Measurements from ENCODE around the gene TRABD2B.

The TRABD2B gene

DNA sequence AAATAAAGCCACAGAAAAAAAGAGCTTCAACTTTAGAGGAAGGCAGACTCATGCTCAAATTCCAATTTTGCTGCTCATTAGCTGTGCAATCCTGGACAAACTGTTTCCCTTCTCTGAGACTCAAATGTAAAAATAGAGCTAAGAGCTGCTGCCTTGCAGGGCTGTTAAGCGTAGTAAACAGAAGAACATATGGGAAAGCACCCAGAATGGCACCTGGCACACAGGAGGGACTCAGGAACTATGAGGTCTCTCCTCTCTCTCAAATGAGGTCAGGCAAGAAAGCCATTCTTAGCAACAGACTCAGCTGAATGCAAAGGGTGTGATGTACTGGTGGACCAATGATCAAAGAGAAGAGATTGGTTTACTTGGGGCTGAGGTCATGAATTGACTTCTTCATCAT, 61.3 kb downstream of the TRABD2B start:
- no peak overlapping the region for H3K4me3 ChIP-seq (ENCODE audit: low read length)
- TF ChIP-seq ZNF274 (IDR thresholded peaks at IDR 0.05; ENCODE audit: low read depth, low read length), result no peak

DNA sequence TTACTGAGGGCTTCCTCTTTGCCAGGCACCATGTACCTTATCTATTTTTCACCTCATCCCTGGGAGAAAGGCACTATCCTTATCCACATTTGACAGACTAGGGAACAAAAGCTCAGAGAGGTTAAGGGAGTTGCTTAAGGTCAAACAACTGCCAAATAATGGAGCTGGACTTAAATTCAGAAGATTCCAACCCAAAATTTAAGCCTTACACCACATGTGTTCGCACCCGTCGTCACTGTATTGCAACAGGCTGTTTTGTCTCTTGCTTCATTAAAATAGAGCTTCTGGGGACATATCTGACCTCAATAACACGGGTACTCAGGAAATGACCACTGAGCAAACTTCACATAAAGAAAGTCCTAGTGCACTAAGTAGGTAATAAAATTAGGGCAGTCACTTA, 62.0 kb downstream of the TRABD2B start:
- no peak for TF ChIP-seq ZNF274 (IDR thresholded peaks at IDR 0.05; ENCODE audit: low read depth, low read length)
- H3K4me3 ChIP-seq (ENCODE audit: low read length), result no peak overlapping the region

DNA sequence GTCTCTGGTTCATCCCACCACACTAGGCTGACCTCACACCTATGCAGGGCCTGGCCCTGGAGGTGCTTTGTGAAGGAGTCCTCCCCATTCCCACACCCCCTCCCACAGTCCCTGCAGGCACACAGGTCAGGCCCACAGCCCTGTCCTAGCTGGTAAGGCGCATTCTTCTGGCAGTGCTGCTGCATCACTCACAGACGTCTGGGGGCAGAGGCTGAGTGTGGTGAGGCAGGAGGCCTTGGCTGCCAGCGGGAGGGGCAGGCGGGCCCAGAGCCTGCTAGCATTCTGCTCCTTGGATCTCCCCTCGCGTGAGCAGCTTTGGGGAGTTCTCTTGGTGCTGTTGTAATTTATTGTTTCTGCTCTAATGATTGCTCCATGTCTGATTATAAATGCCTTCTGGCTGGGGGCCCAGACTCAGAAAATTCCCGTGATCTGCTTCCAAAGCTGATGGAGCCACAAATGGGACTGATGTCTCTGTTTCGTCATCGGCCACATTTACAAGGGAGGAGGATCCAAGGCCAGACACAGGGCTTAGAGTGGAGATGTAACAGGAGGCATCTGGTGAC, 62.9 kb downstream of the TRABD2B start:
- no peak for TF ChIP-seq ZNF274 (IDR thresholded peaks at IDR 0.05; ENCODE audit: low read depth, low read length)
- no peak overlapping the region for H3K4me3 ChIP-seq (ENCODE audit: low read length)

DNA sequence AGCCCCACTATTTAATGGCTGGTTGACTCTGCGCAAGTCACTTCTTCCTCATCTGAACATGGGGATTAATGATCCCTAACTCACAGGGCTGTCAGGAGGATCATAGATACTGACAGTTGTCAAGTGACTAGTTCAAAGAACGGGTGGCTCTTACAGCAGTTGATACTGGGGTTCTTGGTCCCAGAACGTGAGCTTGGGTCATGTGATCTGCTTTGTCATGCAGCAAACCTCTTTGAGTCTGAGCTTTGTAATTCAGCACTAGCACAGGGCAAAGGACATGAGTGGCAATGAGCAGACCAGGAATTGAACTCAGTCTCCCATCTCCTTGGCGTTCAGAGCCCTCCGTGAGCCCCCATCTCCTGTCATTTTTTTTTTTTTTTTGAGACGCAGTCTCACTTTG, 64.4 kb downstream of the TRABD2B start:
- H3K4me3 ChIP-seq (ENCODE audit: low read length), result no peak overlapping the region
- no peak for TF ChIP-seq ZNF274 (IDR thresholded peaks at IDR 0.05; ENCODE audit: low read depth, low read length)

DNA sequence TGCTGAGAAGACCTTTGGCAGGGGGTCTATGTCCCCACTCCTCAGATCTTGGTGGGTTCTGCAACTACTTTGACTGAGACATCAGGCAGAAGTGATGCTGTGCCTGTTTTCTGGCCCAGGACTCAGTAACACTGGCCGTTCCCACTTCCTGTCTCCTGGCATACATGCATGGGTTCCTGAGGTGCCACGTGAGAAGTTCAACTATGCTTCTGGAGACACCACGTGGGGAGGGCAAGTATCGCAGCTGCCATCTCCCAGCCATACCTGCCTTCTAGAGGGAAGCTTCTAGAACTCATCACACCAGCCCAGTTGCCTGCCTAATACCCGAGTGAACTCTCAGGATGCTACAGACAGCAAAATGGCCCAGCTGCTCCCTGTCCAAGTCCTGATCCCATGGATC, 65.8 kb downstream of the TRABD2B start:
- no peak overlapping the region for H3K4me3 ChIP-seq (ENCODE audit: low read length)
- TF ChIP-seq ZNF274 (IDR thresholded peaks at IDR 0.05; ENCODE audit: low read depth, low read length), result no peak

DNA sequence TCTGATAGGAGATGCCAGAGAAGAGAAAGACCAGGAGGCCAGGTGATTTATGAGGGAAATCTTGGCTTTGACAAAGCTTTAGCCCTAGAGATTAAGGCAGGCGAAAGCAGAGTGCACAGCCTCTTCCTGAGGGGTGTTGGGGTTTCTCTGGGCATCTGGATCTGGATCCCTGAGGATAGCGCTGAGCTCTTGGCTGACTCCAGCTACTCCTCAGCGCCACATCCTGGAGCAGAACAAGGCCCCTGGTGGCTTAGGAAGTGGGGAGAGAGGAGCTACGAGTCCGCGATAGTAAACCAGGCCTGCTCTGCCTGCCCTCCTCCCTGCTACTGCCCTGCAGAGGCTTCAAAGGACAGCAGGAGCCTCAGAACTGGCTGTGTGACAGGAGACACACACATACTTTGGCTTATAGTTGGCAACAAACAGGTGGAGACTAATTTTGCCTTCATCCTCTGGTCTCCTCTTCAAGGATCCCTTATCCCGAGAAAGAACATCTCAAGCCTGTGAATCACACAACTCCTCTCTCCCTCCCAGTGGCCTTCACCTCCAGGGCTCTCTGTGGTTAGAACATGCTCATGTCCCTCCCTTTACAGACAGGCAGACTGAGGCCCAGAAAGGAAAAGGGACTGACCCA, 66.9 kb downstream of the TRABD2B start:
- no peak overlapping the region for H3K4me3 ChIP-seq (ENCODE audit: low read length)

DNA sequence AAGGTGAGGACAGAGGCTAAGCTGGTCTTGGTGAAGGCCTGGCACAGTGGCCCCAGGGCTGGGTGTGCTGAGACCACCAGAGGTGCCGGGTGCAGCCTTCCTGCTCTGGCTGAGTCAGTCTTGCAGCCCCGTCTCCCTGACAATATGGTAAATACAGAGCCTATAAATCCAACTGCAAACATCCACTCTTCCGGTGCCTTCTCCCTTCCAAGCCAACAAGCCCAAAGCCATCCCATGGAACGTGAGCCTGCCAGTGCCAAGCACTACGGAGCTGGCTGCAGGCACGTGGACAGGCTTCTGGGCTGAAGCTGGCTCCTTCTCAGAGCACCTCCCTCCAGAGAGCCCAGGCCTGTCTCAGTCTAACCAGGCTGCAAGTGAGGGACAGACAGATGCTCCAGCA, 70.0 kb downstream of the TRABD2B start:
- TF ChIP-seq ZNF274 (IDR thresholded peaks at IDR 0.05; ENCODE audit: low read depth, low read length), result no peak
- H3K4me3 ChIP-seq (ENCODE audit: low read length), result no peak overlapping the region

More for the DNA sequence above, 66.9 kb downstream of the TRABD2B start:
- TF ChIP-seq ZNF274 (IDR thresholded peaks at IDR 0.05; ENCODE audit: low read depth, low read length), result no peak

DNA sequence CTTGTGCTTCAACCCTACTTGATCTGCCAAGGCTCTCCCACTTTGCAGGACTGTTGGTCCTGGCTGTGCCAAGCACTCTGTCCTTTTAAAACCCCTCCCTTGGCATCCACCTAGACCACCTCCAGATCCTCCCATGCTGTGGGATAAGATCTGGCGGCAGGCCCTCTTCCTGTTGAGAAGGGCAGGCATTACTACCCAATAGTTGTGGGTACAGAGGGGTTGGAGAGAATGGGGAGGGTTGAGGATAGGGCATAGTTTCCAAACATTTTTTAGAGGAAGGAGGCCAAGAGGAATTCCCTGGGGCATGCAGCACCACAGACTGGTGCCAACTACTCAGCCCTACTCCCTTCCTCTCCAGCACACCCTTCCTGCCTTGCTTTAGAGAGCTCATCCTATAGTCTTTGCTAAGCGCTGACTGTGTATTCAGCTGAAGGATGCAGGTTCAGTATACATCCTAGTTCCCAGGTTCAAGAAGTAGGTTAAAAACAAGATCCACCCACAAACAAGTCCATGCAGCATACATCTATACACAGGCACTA, 70.7 kb downstream of the TRABD2B start:
- H3K4me3 ChIP-seq (ENCODE audit: low read length), result no peak overlapping the region

DNA sequence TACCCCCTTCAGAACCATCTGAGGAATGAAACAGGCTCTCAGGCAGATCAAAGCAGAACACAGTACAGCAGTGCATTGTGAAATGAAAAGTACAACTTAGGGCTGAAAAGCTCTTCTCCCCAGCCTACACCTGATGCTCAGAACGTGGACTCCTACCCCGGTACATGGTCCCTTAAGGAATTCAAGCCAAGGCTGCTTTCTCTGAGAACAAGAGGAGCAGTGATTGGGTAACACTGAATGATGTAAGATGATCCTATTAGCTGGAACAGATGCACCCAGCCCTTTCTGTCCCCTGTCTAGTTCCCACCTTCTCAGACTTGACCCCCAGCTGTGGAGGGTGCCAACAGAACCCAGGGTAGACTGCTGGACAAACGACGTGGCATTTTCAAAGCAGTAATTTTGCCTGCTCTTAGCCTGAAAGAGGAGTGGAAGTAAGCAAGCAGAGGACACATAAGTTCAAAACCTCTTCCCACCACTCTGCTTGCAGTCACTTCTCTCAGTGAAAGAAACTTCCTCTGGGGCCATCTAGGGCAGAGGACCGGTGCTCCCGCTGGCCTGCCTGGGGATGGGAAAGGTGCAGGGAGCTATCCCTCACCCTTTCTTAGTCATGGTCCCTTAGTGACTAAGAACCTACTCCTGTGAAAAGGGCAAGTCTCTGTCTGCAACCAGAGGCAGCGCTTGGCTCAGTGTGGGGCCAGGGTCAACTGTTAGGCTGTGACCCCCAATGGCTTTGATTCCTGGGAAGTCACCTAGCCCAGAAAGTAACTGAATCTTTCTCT, 72.7 kb downstream of the TRABD2B start:
- no peak for TF ChIP-seq ZNF274 (IDR thresholded peaks at IDR 0.05; ENCODE audit: low read depth, low read length)
- H3K4me3 ChIP-seq (ENCODE audit: low read length), result no peak overlapping the region

More for the DNA sequence above, 70.7 kb downstream of the TRABD2B start:
- TF ChIP-seq ZNF274 (IDR thresholded peaks at IDR 0.05; ENCODE audit: low read depth, low read length), result no peak

DNA sequence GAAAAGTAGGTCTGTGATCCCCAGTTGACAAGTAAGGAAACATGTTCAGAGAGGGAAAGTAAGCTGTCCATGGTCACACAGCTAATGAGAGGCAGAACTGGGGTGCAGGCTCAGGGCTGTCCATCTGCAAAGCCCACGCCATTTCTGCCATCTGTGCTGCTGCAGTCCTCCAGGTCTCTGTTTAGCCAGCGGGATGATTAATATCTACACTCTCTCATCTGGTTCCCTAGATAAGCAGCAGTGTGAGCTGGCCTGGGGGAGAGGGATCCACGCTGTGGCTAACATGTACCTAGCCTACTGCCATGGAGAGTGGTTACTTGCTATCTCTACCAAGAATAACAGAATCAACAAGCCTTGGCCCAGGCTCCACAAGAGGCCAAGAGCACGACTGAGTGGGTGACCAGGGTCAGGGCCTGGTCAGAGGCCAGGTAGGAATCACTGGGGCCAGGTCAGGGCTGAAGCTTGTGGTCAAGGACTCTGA, 75.2 kb downstream of the TRABD2B start:
- TF ChIP-seq ZNF274 (IDR thresholded peaks at IDR 0.05; ENCODE audit: low read depth, low read length), result no peak
- no peak overlapping the region for H3K4me3 ChIP-seq (ENCODE audit: low read length)

DNA sequence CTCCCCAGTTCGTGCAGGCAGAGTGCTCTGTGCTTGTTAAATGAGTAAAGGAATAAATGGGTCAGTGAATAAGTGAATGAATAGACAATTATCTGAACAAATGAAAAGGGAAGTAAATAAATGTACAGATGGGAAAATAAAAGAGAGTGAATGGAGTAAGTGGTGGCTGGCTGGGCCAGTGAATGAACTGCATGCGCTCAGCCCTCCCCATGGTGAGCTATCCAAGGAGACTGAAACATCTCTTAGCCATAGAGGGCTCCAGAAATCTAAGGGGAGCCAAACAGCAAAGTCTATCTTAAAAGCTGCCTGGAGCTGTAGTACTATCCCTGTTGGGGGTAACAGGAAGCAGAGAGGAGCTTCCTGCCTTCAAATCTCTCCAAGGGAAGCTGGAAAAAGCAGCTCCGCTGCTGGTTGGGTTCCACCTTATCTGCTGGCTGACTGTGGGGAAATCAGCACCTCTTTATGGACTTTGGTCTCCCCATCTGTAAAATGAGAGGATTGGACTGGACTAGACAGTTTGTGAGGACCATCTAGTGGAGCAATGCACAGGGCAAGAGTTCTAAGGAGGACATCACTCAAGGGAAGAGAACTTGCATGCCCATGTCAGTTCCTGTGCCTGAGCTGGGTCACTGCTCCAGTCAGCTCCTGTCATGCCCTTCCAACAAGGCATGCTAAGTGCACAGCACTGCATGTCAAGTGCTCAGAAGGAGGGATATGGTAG, 77.9 kb downstream of the TRABD2B start:
- no peak for TF ChIP-seq ZNF274 (IDR thresholded peaks at IDR 0.05; ENCODE audit: low read depth, low read length)
- H3K4me3 ChIP-seq (ENCODE audit: low read length), result no peak overlapping the region

DNA sequence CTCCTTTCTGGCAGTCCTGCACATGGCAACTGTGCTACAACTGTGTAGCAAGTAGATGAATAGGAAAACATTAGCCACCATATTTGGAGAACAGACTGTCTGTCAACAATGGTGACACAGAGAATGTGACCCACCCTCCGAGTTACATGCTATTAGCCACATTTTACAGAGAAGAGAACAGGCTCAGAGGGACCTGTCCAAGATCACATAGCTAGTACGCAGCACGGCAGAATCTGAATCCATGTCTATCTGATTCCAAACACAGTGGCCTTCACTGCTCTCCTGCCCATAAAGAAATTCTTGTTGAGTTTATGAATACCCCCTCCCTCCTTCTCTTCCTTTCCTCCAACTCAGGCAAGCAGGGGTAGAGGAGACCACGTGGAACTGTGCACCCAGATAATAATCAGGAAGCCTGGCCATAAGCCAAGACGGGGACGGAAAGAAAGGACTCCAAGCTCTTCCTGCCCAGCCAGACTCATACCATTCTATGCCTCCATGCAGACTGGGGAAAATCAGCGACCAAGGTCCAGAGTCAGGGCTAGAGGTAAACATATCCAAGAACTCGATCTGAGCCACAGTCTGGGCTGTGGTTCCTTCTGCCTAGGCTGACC, 78.8 kb downstream of the TRABD2B start:
- TF ChIP-seq ZNF274 (IDR thresholded peaks at IDR 0.05; ENCODE audit: low read depth, low read length), result no peak
- no peak overlapping the region for H3K4me3 ChIP-seq (ENCODE audit: low read length)

DNA sequence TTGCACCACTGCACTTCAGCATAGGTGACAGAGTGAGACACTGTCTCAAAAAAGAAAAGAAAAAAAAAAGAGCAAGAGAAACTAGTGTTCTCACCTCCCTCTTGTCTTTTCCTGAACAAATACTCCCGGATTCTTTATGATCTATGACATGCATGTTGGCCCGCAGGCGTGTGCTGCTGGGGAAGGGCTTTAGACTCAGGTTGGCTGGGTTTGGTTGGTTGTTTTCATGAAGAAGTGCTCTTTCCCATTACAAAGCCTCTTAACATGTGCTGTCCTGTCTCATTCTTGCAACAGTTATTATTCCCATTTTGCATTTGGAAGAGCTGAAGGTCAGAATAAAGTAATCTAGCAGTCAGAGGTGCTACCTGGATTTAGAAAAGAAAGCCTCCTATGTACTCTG, 79.5 kb downstream of the TRABD2B start:
- TF ChIP-seq ZNF274 (IDR thresholded peaks at IDR 0.05; ENCODE audit: low read depth, low read length), result no peak
- no peak overlapping the region for H3K4me3 ChIP-seq (ENCODE audit: low read length)
